Smooth muscle cell (in vitro differentiated cells): ENCODE results near the gene CDKN1B. TPM values are rescaled to one million over a fixed set of nuclear protein-coding genes. Genes with fewer than 3 reads are reported as not detected.
"Not testable (repeated sequence)": the region's sequence is repeated elsewhere in the genome, so short reads cannot be mapped to it uniquely, and the experiment has no call there.

Source experiments
- DNase-seq: peaks from one replicate; lab custom pipeline; 2025; ENCODE audit not compliant: unreplicated experiment; lab: John Stamatoyannopoulos, UW
- H2AFZ ChIP-seq: fragments of 200-600 bp; sonication (generic); 2 replicates; pipeline ENCODE4 v1.6.0; 2016; ENCODE audit warnings: antibody characterized with exemption, low read depth, mild to moderate bottlenecking
- H3F3A ChIP-seq: fragments of 200-600 bp; sonication (generic); 2 replicates; pipeline ENCODE4 v1.6.0; 2017; ENCODE audit warnings: antibody characterized with exemption, low read depth
- H3K27ac ChIP-seq: fragments of 200-600 bp; sonication (generic); 2 replicates; pipeline ENCODE4 v1.5.1; 2016; ENCODE audit warnings: low read depth, mild to moderate bottlenecking
- H3K27me3 ChIP-seq: fragments of 200-600 bp; sonication (generic); 2 replicates; pipeline ENCODE4 v1.6.1; 2016; ENCODE audit warnings: low read depth, mild to moderate bottlenecking
- H3K36me3 ChIP-seq: fragments of 200-600 bp; sonication (generic); 2 replicates; pipeline ENCODE4 v1.5.1; 2016; ENCODE audit warnings: low read depth
- H3K4me1 ChIP-seq: fragments of 200-600 bp; sonication (generic); 2 replicates; pipeline ENCODE4 v1.5.1; 2016; ENCODE audit warnings: low read depth
- H3K4me2 ChIP-seq: fragments of 200-600 bp; sonication (generic); 2 replicates; pipeline ENCODE4 v1.6.0; 2016; ENCODE audit warnings: mild to moderate bottlenecking
- H3K4me3 ChIP-seq: fragments of 200-600 bp; sonication (generic); 2 replicates; pipeline ENCODE4 v1.5.1; 2016; ENCODE audit warnings: mild to moderate bottlenecking
- H3K79me2 ChIP-seq: fragments of 200-600 bp; sonication (generic); 2 replicates; pipeline ENCODE4 v1.6.0; 2016; ENCODE audit warnings: low read depth, mild to moderate bottlenecking
- H3K9ac ChIP-seq: fragments of 200-600 bp; sonication (generic); 2 replicates; pipeline ENCODE4 v1.6.0; 2016; ENCODE audit warnings: low read depth
- H3K9me3 ChIP-seq: fragments of 200-600 bp; sonication (generic); replicated peaks from 2 replicates; pipeline ENCODE4 v1.5.1; 2016; ENCODE audit warnings: low read depth
- H4K20me1 ChIP-seq: fragments of 200-600 bp; sonication (generic); 2 replicates; pipeline ENCODE4 v1.6.0; 2016; ENCODE audit warnings: low read depth
- CTCF ChIP-seq: fragments of 200-600 bp; sonication (generic); IDR thresholded peaks from 2 replicates; pipeline ENCODE4 v1.5.1; 2017; ENCODE audit warnings: borderline replicate concordance, mild to moderate bottlenecking, antibody characterized with exemption; ENCODE audit not compliant: insufficient read depth, poor library complexity, severe bottlenecking
- WGBS: methylation state at CpG from one replicate; pipeline ENCODE4 v1.1.7; 2016; ENCODE audit warnings: low lambda C conversion rate; 5-methylcytosine and 5-hydroxymethylcytosine counted together
- polyA plus RNA-seq: library from polyadenylated mRNA; unstranded; fragments of >200 nt; fragmentation: Nextera tagmentation; extraction: Ambion mirVana; gene quantifications from 2 replicates; pipeline ENCODE4 v1.2.1, GENCODE V29; 2016
- total RNA-seq: library from RNA; depleted of rRNA; stranded (reverse); fragments of >200 nt; gene quantifications from 2 replicates; pipeline ENCODE4 v1.2.3, GENCODE V29; 2014

CDKN1B gene
- total and polyA plus RNA-seq, 2 experiments from 2014 or later = 3.0 to 17.4 TPM

DNA sequence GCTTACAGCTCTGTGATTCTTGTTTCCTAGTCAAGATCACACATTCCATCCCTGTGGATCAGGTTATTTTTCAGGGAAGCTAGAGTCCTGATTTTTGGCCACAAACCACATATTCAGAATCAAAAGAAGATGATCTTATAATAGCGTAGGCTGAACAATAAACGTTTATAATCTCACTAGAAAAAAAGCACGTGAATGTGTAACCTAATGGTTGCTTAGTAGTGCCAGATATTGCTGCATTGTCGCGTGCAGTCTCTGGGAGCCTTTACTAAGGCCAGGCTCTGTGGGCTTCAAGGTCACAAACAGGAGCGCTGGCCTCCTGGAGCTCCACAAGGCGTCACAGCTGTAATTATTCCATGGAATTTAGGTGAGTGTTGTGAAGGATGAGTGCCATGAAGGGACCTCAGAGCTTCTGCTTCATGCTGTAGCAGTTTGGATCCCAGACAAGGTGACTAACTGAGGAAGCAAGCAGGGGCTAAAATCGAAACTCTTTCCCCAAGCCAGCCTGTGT, 17.4 kb downstream of the CDKN1B start:
- Histone ChIP-seq H3K36me3 (no peaks in the 10 kb centered on the region), H3K4me3 (no peak overlapping the region), H3K4me1 (peaks cover 11% of the 10 kb centered on the region), H4K20me1 (no peaks in the 10 kb centered on the region), H3K27me3 (no peaks in the 10 kb centered on the region), H2AFZ (no peak overlapping the region), H3K9ac (no peak overlapping the region), H3F3A (no peaks in the 10 kb centered on the region), H3K27ac (no peak overlapping the region), H3K9me3 (no peaks in the 10 kb centered on the region), H3K79me2 (no peaks in the 10 kb centered on the region), H3K4me2 (no peak overlapping the region)
- no peak for TF ChIP-seq CTCF
- DNase-seq = no peak
- 83% methylated on average over 8 of the region's 8 CpGs for WGBS

DNA sequence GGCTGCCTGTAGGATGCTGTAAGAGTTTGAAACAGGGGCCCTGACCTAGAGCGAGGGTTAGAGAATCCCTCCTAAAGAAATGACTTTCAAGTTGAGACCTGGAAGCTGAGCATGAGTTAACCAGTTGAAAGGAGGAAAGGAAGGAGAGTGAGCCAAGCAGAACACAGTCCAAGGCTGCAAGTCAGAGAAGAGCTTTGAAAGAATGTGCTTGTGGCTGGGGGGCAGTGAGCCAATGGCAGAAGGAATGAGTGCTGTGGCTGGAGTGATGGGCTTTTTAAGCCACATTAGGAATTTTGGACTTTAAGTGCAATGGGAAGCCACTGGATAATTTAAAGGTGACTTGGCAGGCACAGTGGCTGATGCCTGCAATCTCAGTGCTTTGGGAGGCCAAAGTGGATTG, 18.1 kb downstream of the CDKN1B start:
- DNase-seq = no peak
- Histone ChIP-seq H3K9me3 (no peaks in the 10 kb centered on the region), H3K27me3 (no peaks in the 10 kb centered on the region), H3K4me3 (no peak overlapping the region), H3K9ac (no peak overlapping the region), H3K36me3 (no peaks in the 10 kb centered on the region), H3K4me2 (no peak overlapping the region), H4K20me1 (no peaks in the 10 kb centered on the region), H3F3A (no peaks in the 10 kb centered on the region), H3K79me2 (no peaks in the 10 kb centered on the region), H3K27ac (no peak overlapping the region), H2AFZ (no peak overlapping the region), H3K4me1 (peaks cover 11% of the 10 kb centered on the region)
- 87% methylated on average over 1 of the region's 1 CpG for WGBS
- no peak for TF ChIP-seq CTCF

DNA sequence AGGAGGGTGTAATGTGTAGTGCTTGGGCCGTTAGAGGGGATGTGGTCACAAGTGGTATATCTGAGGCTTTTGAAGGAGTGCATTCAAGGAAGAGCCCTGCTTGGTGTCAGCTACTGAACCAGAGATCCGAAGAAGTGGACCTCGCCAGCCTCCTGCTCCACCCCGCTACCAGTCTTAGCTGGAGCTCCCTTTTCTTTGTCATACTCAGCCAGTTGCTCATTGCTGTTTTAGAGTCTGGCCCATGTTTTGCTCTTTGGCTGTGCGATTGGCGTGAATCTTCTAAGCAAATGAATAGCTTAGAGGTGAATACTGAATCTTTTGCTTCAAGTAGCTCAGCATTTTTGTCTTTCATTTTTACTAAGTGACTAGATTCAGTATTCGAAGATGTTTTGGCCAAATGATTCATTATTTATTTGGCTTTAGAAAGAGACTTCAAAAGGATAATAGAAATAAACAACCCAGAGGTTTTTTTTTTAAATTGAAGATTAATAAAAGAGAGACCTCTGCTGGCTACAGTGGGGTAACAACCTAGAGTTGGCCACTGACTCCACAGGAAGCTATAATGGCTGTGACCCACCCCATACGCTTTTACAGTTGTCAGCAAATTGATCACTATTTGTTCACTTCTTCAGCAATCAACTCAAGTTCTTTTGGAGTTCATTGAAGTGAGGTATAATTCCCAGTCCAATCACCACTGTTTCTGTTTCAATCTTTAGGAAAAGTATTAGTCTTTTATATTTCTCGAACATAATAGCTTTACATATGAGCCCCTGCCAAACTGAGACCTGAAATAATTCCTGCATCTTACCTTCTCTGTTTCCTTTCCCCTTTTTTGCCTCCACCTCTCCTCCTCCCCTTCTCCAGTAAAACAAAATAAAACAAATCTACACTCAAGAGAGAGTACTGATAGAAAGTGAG, 19.9 kb downstream of the CDKN1B start:
- DNase-seq = no peak
- Histone ChIP-seq H3F3A (no peaks in the 10 kb centered on the region), H2AFZ (peak overlapping the region; percentile 76), H3K4me3 (no peak overlapping the region), H3K36me3 (no peaks in the 10 kb centered on the region), H3K27me3 (no peaks in the 10 kb centered on the region), H3K9ac (no peak overlapping the region), H4K20me1 (no peaks in the 10 kb centered on the region), H3K27ac (peak overlapping the region; percentile 14), H3K4me2 (peak overlapping the region; percentile 52), H3K79me2 (no peaks in the 10 kb centered on the region), H3K4me1 (peaks cover 11% of the 10 kb centered on the region), H3K9me3 (no peaks in the 10 kb centered on the region)
- 66% methylated on average over 9 of the region's 9 CpGs for WGBS
- peak; percentile 45 for TF ChIP-seq CTCF

GRCh38 chr12:12738152-12738551, 21.0 kb downstream of the CDKN1B start:
- H3K4me1 ChIP-seq = peaks cover 11% of the 10 kb centered on the region
- DNase-seq, H3K27me3 ChIP-seq, H3K4me2 ChIP-seq, H2AFZ ChIP-seq, H3K9me3 ChIP-seq, H3K4me3 ChIP-seq, H3K36me3 ChIP-seq, H3K9ac ChIP-seq, H3K79me2 ChIP-seq, H3F3A ChIP-seq, H3K27ac ChIP-seq, H4K20me1 ChIP-seq: not testable (repeated sequence)
- 87% methylated on average over 2 of the region's 2 CpGs for WGBS
